ENCODE data around the gene SLC16A5. TPM values are rescaled to one million over a fixed set of nuclear protein-coding genes. Genes with fewer than 3 reads are reported as not detected.

The SLC16A5 gene
- total and polyA plus RNA-seq, 2 donors (not counting 1 experiment from before 2014, with no cell fraction given) = 9.3 to 14.5 TPM

DNA sequence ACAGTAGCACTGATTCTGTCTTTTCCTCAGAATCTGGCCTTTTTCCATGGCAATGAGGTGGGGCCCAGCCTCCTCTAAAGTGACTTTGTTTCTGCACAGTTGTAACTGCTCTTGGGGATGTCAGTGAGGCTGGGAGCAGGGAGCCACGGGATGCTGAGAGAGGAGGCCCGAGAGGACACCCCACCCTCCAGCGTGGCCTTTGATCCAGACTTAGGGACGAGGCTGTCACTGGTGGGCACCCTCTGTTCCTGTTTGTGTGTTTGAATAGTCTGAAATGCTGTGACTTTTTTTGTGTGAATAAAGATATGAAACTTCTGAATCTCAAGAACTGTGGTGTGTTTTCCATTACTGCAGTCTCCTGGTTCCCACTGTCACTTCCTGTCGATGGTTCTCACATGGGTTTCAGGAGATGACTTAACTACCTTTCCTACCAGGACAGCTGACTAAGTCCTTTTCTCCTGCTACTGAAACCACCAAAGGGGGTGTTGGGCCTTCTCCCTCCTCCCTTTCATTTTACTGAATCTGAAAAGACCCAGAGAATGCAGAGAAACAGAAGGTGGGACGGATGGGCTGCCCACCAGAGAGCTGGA is 22.1 kb upstream of the SLC16A5 start:
- Histone ChIP-seq H4K20me1 (ENCODE audit: control insufficient read depth, insufficient read depth, low read length, poor library complexity, severe bottlenecking) (no peaks in the 10 kb centered on the region), H3K27me3 (replicated peaks in 1 of 4; ENCODE audit: control extremely low read depth in 1 of 4, control insufficient read depth in 3 of 4, insufficient read depth in 4 of 4, low read length in 3 of 4) (no peaks in the 10 kb centered on the region), H3K27ac (ENCODE audit: low read length in 2 of 2) (no peak overlapping the region), H3K4me2 (replicated peaks; ENCODE audit: low read depth, low read length, poor library complexity, severe bottlenecking) (no peak overlapping the region), H3K4me3 (ENCODE audit: control extremely low read depth in 1 of 5, extremely low read depth in 1 of 5, insufficient read depth in 1 of 5, low read depth in 2 of 5, low read length in 4 of 5) (no peak overlapping the region), H2AFZ (ENCODE audit: insufficient read depth, low read depth, low read length, poor library complexity, severe bottlenecking) (no peak overlapping the region), H3K79me2 (ENCODE audit: control insufficient read depth, insufficient read depth, low read length) (no peaks in the 10 kb centered on the region), H3K9me3 (ENCODE audit: control extremely low read depth in 1 of 3, control insufficient read depth in 2 of 3, insufficient read depth in 1 of 3, low read length in 2 of 3) (no peaks in the 10 kb centered on the region), H3K36me3 (replicated peaks in 1 of 2; ENCODE audit: control extremely low read depth in 1 of 2, control insufficient read depth in 1 of 2, extremely low read depth in 1 of 2, insufficient read depth in 2 of 2, low read length in 1 of 2) (peaks cover 0 to 45% of the 10 kb centered on the region in 2 experiments), H3K9ac (ENCODE audit: low read length) (no peak overlapping the region), H3K4me1 (ENCODE audit: control insufficient read depth in 2 of 2, insufficient read depth in 2 of 2, low read length in 2 of 2) (no peaks in the 10 kb centered on the region)
- H3K27me3 Mint-ChIP-seq = no peaks in the 10 kb centered on the region
- no peak overlapping the region for H3K27ac Mint-ChIP-seq
- ChIA-PET CTCF (interaction anchor here (1.0 kb wide), 1 partner anchor 48 kb away, joined by 3 read pairs; no protein-coding TSS in a partner anchor), POLR2A (no interaction called here)
- DNase-seq = no peak
- 86% methylated on average over 5 of the region's 6 CpGs for WGBS (ENCODE audit: insufficient coverage)
- TF ChIP-seq EZH2 (IDR thresholded peaks at IDR 0.05; ENCODE audit: borderline replicate concordance, insufficient read depth, low read depth, low read length, poor library complexity, severe bottlenecking) = no peak
- TF ChIP-seq, protein P1, sequence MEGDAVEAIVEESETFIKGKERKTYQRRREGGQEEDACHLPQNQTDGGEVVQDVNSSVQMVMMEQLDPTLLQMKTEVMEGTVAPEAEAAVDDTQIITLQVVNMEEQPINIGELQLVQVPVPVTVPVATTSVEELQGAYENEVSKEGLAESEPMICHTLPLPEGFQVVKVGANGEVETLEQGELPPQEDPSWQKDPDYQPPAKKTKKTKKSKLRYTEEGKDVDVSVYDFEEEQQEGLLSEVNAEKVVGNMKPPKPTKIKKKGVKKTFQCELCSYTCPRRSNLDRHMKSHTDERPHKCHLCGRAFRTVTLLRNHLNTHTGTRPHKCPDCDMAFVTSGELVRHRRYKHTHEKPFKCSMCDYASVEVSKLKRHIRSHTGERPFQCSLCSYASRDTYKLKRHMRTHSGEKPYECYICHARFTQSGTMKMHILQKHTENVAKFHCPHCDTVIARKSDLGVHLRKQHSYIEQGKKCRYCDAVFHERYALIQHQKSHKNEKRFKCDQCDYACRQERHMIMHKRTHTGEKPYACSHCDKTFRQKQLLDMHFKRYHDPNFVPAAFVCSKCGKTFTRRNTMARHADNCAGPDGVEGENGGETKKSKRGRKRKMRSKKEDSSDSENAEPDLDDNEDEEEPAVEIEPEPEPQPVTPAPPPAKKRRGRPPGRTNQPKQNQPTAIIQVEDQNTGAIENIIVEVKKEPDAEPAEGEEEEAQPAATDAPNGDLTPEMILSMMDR (IDR thresholded peaks at IDR 0.05) = no peak
- no peak for ATAC-seq (ENCODE audit: low read depth)
- intact Hi-C loops (cut with micrococcal nuclease) = no loop called here
- H3K4me1 Mint-ChIP-seq = no peaks in the 10 kb centered on the region
- no peaks in the 10 kb centered on the region for H3K9me3 Mint-ChIP-seq (ENCODE audit: insufficient read depth)
- no peak overlapping the region for H3K4me3 Mint-ChIP-seq

DNA sequence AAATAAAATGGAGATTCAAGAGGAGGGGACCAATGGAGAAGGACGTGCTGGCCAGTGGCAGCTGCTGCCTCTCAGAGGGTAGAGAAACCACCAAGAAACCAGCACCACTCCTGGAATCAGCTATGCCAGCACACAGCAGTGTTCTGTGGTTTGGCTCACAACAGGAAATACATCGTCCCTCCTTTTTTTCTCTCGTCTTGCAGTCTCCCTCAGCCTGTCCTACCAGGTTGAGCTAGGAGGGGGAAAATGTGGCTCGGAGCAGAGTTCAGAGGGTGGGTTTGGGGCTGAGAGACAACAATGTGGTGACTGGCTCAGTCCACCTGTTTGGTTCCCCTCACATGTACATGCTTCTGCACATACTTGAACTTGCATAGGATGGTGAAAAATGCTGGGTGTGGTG is 19.9 kb upstream of the SLC16A5 start:
- H3K9me3 ChIP-seq (ENCODE audit: control extremely low read depth in 1 of 3, control insufficient read depth in 2 of 3, insufficient read depth in 1 of 3, low read length in 2 of 3) = no peaks in the 10 kb centered on the region
- H3K4me1 ChIP-seq (ENCODE audit: control insufficient read depth in 2 of 2, insufficient read depth in 2 of 2, low read length in 2 of 2) = no peaks in the 10 kb centered on the region
- DNase-seq = no peak
- no peak overlapping the region for H3K27ac ChIP-seq (ENCODE audit: low read length in 2 of 2)
- ATAC-seq (ENCODE audit: low read depth) = no peak
- H3K9ac ChIP-seq (ENCODE audit: low read length) = no peak overlapping the region
- Mint-ChIP-seq H3K27ac (no peak overlapping the region), H3K4me1 (no peaks in the 10 kb centered on the region), H3K9me3 (ENCODE audit: insufficient read depth) (no peaks in the 10 kb centered on the region), H3K27me3 (no peaks in the 10 kb centered on the region), H3K4me3 (no peak overlapping the region)
- no peaks in the 10 kb centered on the region for H3K27me3 ChIP-seq (replicated peaks in 1 of 4; ENCODE audit: control extremely low read depth in 1 of 4, control insufficient read depth in 3 of 4, insufficient read depth in 4 of 4, low read length in 3 of 4)
- no CpG with 5 or more reads among the region's 4 CpGs for WGBS (ENCODE audit: insufficient coverage)
- intact Hi-C loops (cut with micrococcal nuclease) = no loop called here
- TF ChIP-seq, protein P1 (IDR thresholded peaks at IDR 0.05) = no peak
- TF ChIP-seq EZH2 (IDR thresholded peaks at IDR 0.05; ENCODE audit: borderline replicate concordance, insufficient read depth, low read depth, low read length, poor library complexity, severe bottlenecking) = no peak
- H3K79me2 ChIP-seq (ENCODE audit: control insufficient read depth, insufficient read depth, low read length) = no peaks in the 10 kb centered on the region
- no peak overlapping the region for H3K4me2 ChIP-seq (replicated peaks; ENCODE audit: low read depth, low read length, poor library complexity, severe bottlenecking)
- ChIA-PET POLR2A (no interaction called here), CTCF (interaction anchor here (0.7 to 3.4 kb wide), 4 partner anchors 46 to 411 kb away, joined by 3 to 24 read pairs (median 5); no protein-coding TSS in a partner anchor)
- no peak overlapping the region for H3K4me3 ChIP-seq (ENCODE audit: control extremely low read depth in 1 of 5, extremely low read depth in 1 of 5, insufficient read depth in 1 of 5, low read depth in 2 of 5, low read length in 4 of 5)
- H2AFZ ChIP-seq (ENCODE audit: insufficient read depth, low read depth, low read length, poor library complexity, severe bottlenecking) = no peak overlapping the region
- no peaks in the 10 kb centered on the region for H4K20me1 ChIP-seq (ENCODE audit: control insufficient read depth, insufficient read depth, low read length, poor library complexity, severe bottlenecking)
- H3K36me3 ChIP-seq (replicated peaks in 1 of 2; ENCODE audit: control extremely low read depth in 1 of 2, control insufficient read depth in 1 of 2, extremely low read depth in 1 of 2, insufficient read depth in 2 of 2, low read length in 1 of 2) = peaks cover 0 to 27% of the 10 kb centered on the region in 2 experiments
